Astrocyte of the cerebellum (primary cell): ENCODE measurements around the gene RELN.

ENCODE experiments used
- DNase-seq: peaks from one replicate; pipeline ENCODE4 v3.0.0-alpha.2; 2011; ENCODE audit warnings: low read depth
- H3K4me3 ChIP-seq: 2 replicates; pipeline ENCODE4 v1.5.1; 2011; ENCODE audit warnings: mild to moderate bottlenecking, low read depth, low read length, moderate library complexity
- in situ Hi-C: cut with HindIII; loops from 2 replicates; pipeline ENCODE4 v1.10.0; 2017; ENCODE audit warnings: low sequenced_read_pairs
- TF ChIP-seq, protein P1 (sequence below): IDR thresholded peaks from 2 replicates; pipeline ENCODE4 v1.5.1; 2012; ENCODE audit warnings: low read length, low read depth, moderate library complexity, mild to moderate bottlenecking; ENCODE audit errors: missing control alignments

Gene RELN

DNA sequence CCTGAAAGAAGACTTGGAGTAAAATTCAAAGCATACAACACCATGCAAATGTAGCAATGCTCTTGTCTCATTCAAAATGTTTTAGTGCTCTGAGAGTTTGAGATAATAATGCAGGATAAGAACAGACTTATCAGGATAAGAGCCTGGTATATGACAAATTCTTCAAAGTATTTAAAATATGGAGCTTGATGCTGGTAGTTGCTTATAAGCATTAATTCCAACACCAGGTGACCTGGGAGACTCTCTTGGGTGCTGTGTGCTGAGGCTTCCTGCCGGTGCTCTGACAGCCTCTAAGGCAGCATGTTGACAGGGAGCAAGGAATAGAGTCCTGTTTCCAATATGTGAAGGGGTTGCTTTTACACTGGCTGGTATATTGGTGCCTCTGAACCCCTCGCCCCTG, 508.7 kb downstream of the RELN start:
- in situ Hi-C loops, result no loop called here
- TF ChIP-seq, protein P1, sequence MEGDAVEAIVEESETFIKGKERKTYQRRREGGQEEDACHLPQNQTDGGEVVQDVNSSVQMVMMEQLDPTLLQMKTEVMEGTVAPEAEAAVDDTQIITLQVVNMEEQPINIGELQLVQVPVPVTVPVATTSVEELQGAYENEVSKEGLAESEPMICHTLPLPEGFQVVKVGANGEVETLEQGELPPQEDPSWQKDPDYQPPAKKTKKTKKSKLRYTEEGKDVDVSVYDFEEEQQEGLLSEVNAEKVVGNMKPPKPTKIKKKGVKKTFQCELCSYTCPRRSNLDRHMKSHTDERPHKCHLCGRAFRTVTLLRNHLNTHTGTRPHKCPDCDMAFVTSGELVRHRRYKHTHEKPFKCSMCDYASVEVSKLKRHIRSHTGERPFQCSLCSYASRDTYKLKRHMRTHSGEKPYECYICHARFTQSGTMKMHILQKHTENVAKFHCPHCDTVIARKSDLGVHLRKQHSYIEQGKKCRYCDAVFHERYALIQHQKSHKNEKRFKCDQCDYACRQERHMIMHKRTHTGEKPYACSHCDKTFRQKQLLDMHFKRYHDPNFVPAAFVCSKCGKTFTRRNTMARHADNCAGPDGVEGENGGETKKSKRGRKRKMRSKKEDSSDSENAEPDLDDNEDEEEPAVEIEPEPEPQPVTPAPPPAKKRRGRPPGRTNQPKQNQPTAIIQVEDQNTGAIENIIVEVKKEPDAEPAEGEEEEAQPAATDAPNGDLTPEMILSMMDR, result no peak
- DNase-seq, result no peak
- no peak overlapping the region for H3K4me3 ChIP-seq

DNA sequence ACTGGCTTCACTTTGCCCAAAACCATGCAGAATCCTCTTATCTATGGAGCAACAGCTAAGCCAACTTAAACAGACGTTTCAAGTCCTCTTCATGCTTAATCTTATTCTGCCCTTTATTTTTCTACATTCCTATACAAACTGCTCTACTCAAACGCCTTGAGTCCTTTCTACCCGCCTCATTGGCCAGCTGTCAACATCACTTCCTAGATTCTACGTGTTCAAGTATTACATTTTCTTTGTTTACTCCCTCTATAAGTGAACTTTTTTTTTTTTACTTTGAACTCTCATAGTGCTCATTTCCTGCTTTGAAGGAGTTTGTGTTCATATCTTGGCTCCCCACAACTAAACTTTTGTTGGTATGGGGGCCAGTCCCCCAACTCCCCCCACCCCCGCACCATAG, 514.5 kb downstream of the RELN start:
- in situ Hi-C loops, result no loop called here
- H3K4me3 ChIP-seq, result no peak overlapping the region
- DNase-seq, result no peak
- TF ChIP-seq, protein P1, result no peak

DNA sequence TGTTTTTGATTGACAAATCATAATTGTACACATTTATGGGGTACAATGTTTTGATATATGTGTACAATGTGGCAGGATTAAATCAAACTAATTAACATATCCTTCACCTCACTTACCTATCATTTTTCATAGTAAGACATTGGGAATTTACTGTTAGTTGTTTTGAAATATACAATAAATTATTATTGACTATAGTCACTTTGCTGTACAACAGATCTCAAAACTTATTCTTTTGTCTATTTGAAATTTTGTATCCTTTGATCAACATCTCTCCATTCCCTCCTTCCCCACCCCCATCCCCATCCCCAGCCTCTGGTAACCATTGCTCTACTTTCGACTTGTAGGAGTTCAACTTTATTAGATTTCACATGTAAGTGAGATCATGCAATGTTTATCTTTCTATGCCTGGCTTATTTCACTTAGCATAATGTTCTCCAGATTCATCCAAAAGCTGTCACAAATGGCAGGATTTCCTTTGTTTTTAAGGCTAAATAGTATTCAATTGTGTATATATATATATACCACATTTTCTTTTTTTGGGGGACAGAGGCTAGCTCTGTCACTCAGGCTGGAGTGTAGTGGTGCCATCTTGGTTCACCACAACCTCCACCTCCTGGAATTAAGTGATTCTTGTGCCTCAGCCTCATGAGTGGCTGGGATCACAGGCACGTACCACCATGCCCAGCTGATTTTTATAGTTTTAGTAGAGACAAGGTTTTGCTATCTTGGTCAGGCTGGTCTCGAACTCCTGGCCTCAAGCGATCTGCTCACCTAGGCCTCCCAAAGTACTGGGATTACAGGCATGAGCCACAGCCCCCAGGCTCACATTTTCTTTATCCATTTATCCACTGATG, 520.1 kb downstream of the RELN start:
- TF ChIP-seq, protein P1, result no peak
- in situ Hi-C loops, result no loop called here
- H3K4me3 ChIP-seq, result no peak overlapping the region
- DNase-seq, result no peak

DNA sequence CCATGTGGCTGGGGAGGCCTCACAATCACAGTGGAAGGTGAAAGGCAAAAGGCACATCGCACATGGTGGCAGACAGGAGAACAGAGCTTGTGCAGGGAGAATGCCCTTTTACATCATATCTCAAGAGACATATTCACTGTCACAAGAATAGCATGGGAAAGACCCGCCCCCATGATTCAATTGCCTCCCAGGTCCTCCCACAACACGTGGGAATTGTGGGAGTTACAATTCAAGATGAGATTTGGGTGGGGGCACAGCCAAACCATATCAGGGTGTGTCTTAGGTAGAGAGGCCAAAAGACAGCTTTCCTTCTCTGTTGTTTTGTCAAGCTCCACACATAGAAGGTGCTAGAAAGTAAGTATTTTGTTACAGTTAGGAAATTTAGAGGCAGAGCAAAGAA, 522.6 kb downstream of the RELN start:
- H3K4me3 ChIP-seq, result no peak overlapping the region
- TF ChIP-seq, protein P1, result no peak
- DNase-seq, result no peak
- in situ Hi-C loops, result no loop called here

DNA sequence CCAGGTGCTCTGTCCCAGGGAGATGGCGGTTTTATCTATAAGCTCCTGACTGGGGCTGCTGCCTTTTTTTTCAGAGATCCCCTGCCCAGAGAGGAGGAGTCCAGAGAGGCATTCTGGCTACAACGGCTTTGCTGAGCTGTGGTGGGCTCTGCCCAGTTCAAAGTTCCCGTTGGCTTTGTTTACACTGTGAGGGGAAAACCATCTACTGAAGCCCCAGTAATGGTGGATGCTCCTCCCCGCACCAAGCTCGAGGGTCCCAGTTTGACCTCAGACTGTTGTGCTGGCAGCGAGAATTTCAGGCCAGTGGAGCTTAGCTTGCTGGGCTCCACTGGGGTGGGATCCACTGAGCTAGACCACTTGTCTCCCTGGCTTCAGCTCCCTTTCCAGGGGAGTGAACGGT, 527.1 kb downstream of the RELN start:
- DNase-seq, result no peak
- in situ Hi-C loops, result no loop called here
- TF ChIP-seq, protein P1, result no peak
- H3K4me3 ChIP-seq, result no peak overlapping the region

DNA sequence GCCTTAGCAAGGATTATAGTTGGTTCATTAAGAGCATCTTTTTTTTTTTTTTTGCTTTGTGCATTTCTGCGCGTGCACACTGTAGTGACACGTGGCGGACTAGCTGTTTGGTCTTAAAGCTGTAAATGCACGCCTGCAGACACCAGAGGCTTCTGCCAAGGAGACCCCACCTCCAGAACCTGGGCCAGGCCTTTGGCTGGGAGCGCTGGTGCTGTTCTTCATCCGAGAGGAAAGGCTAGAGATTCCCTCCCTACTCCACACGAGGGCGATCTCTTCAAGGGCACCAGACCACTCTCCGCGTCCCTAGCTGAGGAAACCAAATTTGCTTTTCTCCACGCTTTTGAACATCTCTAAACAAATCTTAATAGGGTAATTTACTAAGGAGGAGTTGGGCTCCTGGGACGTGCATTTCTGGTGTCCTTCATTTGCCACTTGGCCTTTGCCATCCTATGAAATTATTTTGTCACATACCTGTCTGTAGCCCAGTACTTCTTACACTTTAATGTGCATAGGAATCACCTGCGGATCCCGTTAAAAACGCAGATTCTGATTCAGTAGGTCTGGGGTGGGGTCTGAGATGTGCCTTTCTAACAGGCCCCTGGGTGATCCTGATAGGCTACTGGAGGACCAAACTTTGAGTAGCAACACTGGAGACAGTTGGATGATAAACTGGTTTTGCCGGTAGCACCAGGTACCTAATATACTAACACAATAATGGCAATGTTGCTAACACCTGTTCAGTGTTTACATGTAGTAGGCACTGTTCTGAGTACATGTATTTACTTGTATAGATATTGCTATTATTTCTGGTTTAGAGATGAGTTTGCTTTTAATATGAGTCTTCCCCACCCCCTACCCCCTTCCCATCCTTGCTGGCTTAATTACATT, 542.1 kb downstream of the RELN start:
- TF ChIP-seq, protein P1, result peak; percentile 89
- in situ Hi-C loops, result no loop called here
- H3K4me3 ChIP-seq, result no peak overlapping the region
- DNase-seq, result peak; percentile 6
